KMS-11 (cell line): ENCODE results near the gene CPM.

Source experiments
- H2AFZ ChIP-seq: fragments of 200-600 bp; sonication (generic); 2 replicates; pipeline ENCODE4 v1.6.1; 2016; ENCODE audit warnings: antibody characterized with exemption, mixed run types, low read depth
- H3K27ac ChIP-seq: fragments of 200-600 bp; sonication (generic); 2 replicates; pipeline ENCODE4 v1.6.1; 2016; ENCODE audit warnings: mild to moderate bottlenecking, mixed run types
- H3K27me3 ChIP-seq: fragments of 200-600 bp; sonication (generic); 2 replicates; pipeline ENCODE4 v1.6.1; 2017; ENCODE audit warnings: mild to moderate bottlenecking, low read depth, mixed run types, moderate library complexity; ENCODE audit not compliant: insufficient read depth
- H3K36me3 ChIP-seq: fragments of 200-600 bp; sonication (generic); 2 replicates; pipeline ENCODE4 v1.6.1; 2017; ENCODE audit warnings: mild to moderate bottlenecking, mixed run types; ENCODE audit not compliant: insufficient read depth
- H3K4me1 ChIP-seq: fragments of 200-600 bp; sonication (generic); 2 replicates; pipeline ENCODE4 v1.6.1; 2016; ENCODE audit warnings: mild to moderate bottlenecking, low read depth, mixed run types; ENCODE audit not compliant: poor library complexity, severe bottlenecking
- H3K4me2 ChIP-seq: fragments of 200-600 bp; sonication (generic); 2 replicates; pipeline ENCODE4 v1.7.0; 2016; ENCODE audit warnings: mild to moderate bottlenecking, mixed run types
- H3K4me3 ChIP-seq: fragments of 200-600 bp; sonication (generic); IDR thresholded peaks from 2 replicates; pipeline ENCODE4 v1.6.1; 2017; ENCODE audit warnings: low read depth, low read length, mixed read lengths; ENCODE audit not compliant: insufficient read depth
- H3K79me2 ChIP-seq: fragments of 200-600 bp; sonication (generic); 2 replicates; pipeline ENCODE4 v1.6.1; 2016; ENCODE audit warnings: low read depth, mixed run types; ENCODE audit not compliant: insufficient read depth
- H3K9ac ChIP-seq: fragments of 200-600 bp; sonication (generic); 2 replicates; pipeline ENCODE4 v1.6.1; 2016; ENCODE audit warnings: mild to moderate bottlenecking, mixed run types
- H4K20me1 ChIP-seq: fragments of 200-600 bp; sonication (generic); 2 replicates; pipeline ENCODE4 v1.6.1; 2016; ENCODE audit warnings: mild to moderate bottlenecking, mixed run types; ENCODE audit not compliant: insufficient read depth
- TF ChIP-seq, protein P1 (sequence below): fragments of 200-600 bp; sonication (generic); conservative IDR thresholded peaks from 2 replicates; pipeline ENCODE4 v1.6.1; 2017; ENCODE audit warnings: low read depth, mild to moderate bottlenecking, antibody characterized with exemption, low read length, moderate library complexity, mixed read lengths

CPM gene

DNA sequence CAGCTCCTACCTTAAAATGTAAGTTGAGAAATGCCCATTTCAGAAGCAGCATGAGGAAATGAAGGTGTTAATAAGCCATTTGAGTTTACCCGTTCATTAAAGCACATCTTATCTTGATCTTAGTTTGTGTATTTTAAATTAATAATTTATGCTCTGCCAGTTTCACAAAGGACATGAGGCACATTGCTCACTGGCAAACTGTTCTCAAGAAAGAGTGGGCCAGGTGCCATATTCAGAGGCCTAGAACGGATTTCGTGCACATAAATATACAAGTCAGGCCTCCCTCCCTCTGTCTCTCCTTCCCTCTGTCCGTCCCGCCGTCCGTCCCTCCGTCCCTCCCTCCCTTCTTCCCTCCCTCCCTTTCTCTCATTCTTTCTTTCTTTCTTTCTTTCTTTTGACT, 29.5 kb downstream of the CPM start:
- Histone ChIP-seq H3K79me2 (no peaks in the 10 kb centered on the region), H3K27me3 (no peaks in the 10 kb centered on the region), H2AFZ (no peak overlapping the region), H3K36me3 (no peaks in the 10 kb centered on the region), H3K27ac (no peak overlapping the region), H3K9ac (no peak overlapping the region), H4K20me1 (no peaks in the 10 kb centered on the region), H3K4me3 (no peak overlapping the region), H3K4me2 (no peak overlapping the region), H3K4me1 (no peaks in the 10 kb centered on the region)
- TF ChIP-seq, protein P1, sequence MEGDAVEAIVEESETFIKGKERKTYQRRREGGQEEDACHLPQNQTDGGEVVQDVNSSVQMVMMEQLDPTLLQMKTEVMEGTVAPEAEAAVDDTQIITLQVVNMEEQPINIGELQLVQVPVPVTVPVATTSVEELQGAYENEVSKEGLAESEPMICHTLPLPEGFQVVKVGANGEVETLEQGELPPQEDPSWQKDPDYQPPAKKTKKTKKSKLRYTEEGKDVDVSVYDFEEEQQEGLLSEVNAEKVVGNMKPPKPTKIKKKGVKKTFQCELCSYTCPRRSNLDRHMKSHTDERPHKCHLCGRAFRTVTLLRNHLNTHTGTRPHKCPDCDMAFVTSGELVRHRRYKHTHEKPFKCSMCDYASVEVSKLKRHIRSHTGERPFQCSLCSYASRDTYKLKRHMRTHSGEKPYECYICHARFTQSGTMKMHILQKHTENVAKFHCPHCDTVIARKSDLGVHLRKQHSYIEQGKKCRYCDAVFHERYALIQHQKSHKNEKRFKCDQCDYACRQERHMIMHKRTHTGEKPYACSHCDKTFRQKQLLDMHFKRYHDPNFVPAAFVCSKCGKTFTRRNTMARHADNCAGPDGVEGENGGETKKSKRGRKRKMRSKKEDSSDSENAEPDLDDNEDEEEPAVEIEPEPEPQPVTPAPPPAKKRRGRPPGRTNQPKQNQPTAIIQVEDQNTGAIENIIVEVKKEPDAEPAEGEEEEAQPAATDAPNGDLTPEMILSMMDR = no peak

DNA sequence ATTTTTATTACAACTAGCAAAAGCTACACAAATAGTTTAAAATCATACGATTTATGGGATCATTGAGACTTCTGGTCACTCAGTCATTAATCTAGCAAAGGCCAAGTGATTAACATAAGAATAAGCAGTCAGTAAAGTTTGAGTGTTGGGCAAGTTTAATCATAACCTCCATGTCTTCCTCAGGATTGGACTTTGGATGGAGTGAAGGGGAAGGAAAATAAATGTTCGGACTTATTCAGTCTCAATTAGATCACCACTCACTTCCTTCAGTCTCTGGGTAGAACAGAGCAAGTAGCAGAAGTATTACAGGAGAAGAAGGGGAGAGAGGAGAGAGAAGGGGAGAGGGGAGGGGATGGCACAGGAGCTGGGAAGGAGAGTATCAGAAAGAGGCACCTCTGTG, 31.4 kb downstream of the CPM start:
- no peak overlapping the region for H3K9ac ChIP-seq
- H3K27ac ChIP-seq = no peak overlapping the region
- no peak overlapping the region for H2AFZ ChIP-seq
- H3K27me3 ChIP-seq = no peaks in the 10 kb centered on the region
- H4K20me1 ChIP-seq = no peaks in the 10 kb centered on the region
- TF ChIP-seq, protein P1 = no peak
- no peak overlapping the region for H3K4me2 ChIP-seq
- no peaks in the 10 kb centered on the region for H3K79me2 ChIP-seq
- H3K4me1 ChIP-seq = no peaks in the 10 kb centered on the region
- no peaks in the 10 kb centered on the region for H3K36me3 ChIP-seq
- H3K4me3 ChIP-seq = no peak overlapping the region

DNA sequence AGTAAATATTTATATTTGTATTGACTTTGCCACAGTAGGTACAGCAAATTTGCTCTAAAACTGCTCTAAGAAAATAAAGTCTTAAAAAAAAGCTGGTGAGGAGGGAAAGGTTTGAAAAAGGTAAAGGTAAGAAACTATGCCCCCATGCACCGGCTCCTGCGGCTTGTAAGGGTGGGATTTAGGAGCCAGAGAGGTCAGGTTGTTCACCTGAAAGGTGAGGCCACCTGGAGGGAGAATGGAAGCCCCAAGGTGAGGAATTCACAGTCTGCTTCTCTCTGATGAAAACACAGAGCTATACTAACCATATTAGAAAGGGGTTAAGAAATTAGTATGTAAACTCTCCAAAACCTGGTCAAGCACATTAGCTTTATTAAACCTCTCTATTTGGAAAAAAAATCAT, 31.8 kb downstream of the CPM start:
- no peaks in the 10 kb centered on the region for H4K20me1 ChIP-seq

DNA sequence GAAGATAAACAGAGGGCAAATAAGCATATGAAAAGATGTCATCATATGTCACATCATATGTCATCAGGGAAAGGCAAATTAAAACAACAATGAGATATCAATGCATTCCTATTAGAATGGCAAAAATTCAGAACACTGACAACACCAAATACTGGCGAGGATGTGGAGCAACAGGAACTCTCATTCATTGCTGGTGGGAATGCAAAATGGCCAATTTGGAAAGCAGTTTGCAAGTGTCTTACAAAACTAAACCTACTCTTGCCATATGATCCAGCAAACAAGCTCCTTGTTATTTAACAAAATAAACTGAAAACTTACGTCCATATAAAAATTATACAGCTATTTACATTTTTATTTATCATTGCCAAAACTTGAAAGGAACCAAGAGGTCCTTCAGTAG, 32.7 kb downstream of the CPM start:
- Histone ChIP-seq H3K79me2 (no peaks in the 10 kb centered on the region), H3K4me1 (no peaks in the 10 kb centered on the region), H3K9ac (no peak overlapping the region), H3K36me3 (no peaks in the 10 kb centered on the region), H3K27me3 (no peaks in the 10 kb centered on the region), H2AFZ (no peak overlapping the region), H4K20me1 (no peaks in the 10 kb centered on the region), H3K27ac (no peak overlapping the region), H3K4me2 (no peak overlapping the region), H3K4me3 (no peak overlapping the region)
- TF ChIP-seq, protein P1 = no peak

More for the DNA sequence above, 31.8 kb downstream of the CPM start:
- Histone ChIP-seq H2AFZ (no peak overlapping the region), H3K27me3 (no peaks in the 10 kb centered on the region), H3K27ac (no peak overlapping the region), H3K79me2 (no peaks in the 10 kb centered on the region), H3K4me2 (no peak overlapping the region), H3K4me1 (no peaks in the 10 kb centered on the region), H3K36me3 (no peaks in the 10 kb centered on the region), H3K9ac (no peak overlapping the region), H3K4me3 (no peak overlapping the region)
- TF ChIP-seq, protein P1 = no peak
